Stimulated activated naive CD8-positive, alpha-beta T cell treated with anti-CD3 and anti-CD28 coated beads, Interleukin-15, Interleukin-2, amounts not matched to agents 100 U/mL and 50 U/mL, for 24 hours (primary cell): ENCODE results near the gene NKX3-2.

Experiments
- ATAC-seq: fragments of 150-1000 bp; cut with Tn5 transposase; one replicate; pipeline ENCODE4 v1.10.0; 2021
- DNase-seq: peaks from one replicate; pipeline ENCODE4 v3.0.0; 2021

NKX3-2 gene

GRCh38 chr4:13504374-13504773 lies 39.9 kb downstream of the NKX3-2 start:
- no peak for DNase-seq
- ATAC-seq = no peak

- no peak for ATAC-seq
These were observed 45.8 kb downstream of the NKX3-2 start for GRCh38 chr4:13498469-13498868.

GRCh38 chr4:13496605-13497004 lies 47.7 kb downstream of the NKX3-2 start:
- no peak for ATAC-seq
- DNase-seq = no peak

More at GRCh38 chr4:13498469-13498868, 45.8 kb downstream of the NKX3-2 start:
- DNase-seq = no peak

GRCh38 chr4:13495753-13496152 lies 48.6 kb downstream of the NKX3-2 start:
- no peak for DNase-seq
- no peak for ATAC-seq

- ATAC-seq = no peak
- DNase-seq = no peak
These were observed 50.5 kb downstream of the NKX3-2 start for GRCh38 chr4:13493793-13494192.

GRCh38 chr4:13492747-13493146 lies 51.6 kb downstream of the NKX3-2 start:
- no peak for ATAC-seq
- DNase-seq = no peak
